ENCODE results near the gene SLC7A4. TPM values are rescaled to one million over a fixed set of nuclear protein-coding genes. Genes with fewer than 3 reads are reported as not detected.

SLC7A4 gene
- total RNA-seq, 1 experiment from 2014 or later = not detected

DNA sequence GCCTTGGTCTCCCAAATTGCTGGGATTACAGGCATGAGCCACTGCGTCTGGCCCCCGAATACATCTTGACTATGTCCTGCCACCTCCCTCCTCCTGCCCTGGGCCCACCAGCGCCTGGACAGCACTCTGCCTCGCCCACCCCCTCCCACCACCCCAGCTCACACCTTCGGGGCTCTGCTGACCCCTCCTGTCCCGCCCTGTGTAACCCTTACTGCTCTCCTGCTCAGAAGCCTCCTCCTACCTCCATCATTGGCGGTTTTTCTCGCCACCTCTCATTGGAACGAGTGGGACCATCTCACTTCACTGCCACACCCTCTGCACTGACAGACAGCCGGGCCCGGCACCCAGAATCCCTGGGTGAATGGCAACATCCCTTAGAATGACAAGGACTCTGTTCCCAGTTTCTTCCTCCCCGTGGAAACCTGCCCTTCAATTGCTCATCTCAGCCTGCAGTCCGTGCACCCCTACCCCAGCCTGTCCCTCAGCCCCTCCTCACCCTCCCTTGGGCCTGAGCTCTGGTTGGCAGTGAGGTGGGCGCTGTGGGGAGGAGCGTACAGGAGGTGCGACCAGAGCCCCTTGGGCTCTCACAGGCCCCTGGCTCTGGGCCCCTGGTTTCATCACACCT is 45.6 kb upstream of the SLC7A4 start:
- RAD21 ChIA-PET (ENCODE audit: low non-redundant PET in 1 of 2, low total read pairs in 2 of 2, uncharacterized antibody in 2 of 2, unreplicated experiment in 2 of 2) = no interaction called here
- Histone ChIP-seq H2AFZ (ENCODE audit: low read depth, low read length, poor library complexity, severe bottlenecking) (no peak overlapping the region), H3K27me3 (ENCODE audit: insufficient read depth, low read length) (no peaks in the 10 kb centered on the region), H3K4me1 (ENCODE audit: control insufficient read depth in 1 of 2, insufficient read depth in 2 of 2, low read length in 2 of 2) (peaks cover 0 to 13% of the 10 kb centered on the region in 2 experiments; a peak in 2 of 4 replicates), H3K9me3 (ENCODE audit: control insufficient read depth in 1 of 2, insufficient read depth in 1 of 2, low read depth in 1 of 2, low read length in 2 of 2) (no peaks in the 10 kb centered on the region), H4K20me1 (ENCODE audit: insufficient read depth) (no peaks in the 10 kb centered on the region), H3K9me2 (ENCODE audit: insufficient read depth) (no peaks in the 10 kb centered on the region), H3K79me2 (ENCODE audit: insufficient read depth, low read length) (no peaks in the 10 kb centered on the region), H3K36me3 (ENCODE audit: control insufficient read depth in 1 of 2, insufficient read depth in 2 of 2, low read length in 2 of 2) (no peaks in the 10 kb centered on the region), H3K9ac (ENCODE audit: low read length) (no peak overlapping the region), H3K4me3 (replicated peaks in 1 of 2; ENCODE audit: low read depth in 1 of 2, low read length in 2 of 2) (no peak overlapping the region), H3K27ac (ENCODE audit: low read depth, low read length) (no peak overlapping the region), H3K4me2 (ENCODE audit: low read length) (no peak overlapping the region)
- intact Hi-C loops (cut with micrococcal nuclease) = no loop called here
- TF ChIP-seq, protein P1, sequence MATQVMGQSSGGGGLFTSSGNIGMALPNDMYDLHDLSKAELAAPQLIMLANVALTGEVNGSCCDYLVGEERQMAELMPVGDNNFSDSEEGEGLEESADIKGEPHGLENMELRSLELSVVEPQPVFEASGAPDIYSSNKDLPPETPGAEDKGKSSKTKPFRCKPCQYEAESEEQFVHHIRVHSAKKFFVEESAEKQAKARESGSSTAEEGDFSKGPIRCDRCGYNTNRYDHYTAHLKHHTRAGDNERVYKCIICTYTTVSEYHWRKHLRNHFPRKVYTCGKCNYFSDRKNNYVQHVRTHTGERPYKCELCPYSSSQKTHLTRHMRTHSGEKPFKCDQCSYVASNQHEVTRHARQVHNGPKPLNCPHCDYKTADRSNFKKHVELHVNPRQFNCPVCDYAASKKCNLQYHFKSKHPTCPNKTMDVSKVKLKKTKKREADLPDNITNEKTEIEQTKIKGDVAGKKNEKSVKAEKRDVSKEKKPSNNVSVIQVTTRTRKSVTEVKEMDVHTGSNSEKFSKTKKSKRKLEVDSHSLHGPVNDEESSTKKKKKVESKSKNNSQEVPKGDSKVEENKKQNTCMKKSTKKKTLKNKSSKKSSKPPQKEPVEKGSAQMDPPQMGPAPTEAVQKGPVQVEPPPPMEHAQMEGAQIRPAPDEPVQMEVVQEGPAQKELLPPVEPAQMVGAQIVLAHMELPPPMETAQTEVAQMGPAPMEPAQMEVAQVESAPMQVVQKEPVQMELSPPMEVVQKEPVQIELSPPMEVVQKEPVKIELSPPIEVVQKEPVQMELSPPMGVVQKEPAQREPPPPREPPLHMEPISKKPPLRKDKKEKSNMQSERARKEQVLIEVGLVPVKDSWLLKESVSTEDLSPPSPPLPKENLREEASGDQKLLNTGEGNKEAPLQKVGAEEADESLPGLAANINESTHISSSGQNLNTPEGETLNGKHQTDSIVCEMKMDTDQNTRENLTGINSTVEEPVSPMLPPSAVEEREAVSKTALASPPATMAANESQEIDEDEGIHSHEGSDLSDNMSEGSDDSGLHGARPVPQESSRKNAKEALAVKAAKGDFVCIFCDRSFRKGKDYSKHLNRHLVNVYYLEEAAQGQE (IDR thresholded peaks at IDR 0.05; ENCODE audit: low read depth) = no peak
- TF ChIP-seq ZNF274 (IDR thresholded peaks at IDR 0.05; ENCODE audit: low read depth, low read length) = no peak
- TF ChIP-seq POLR2AphosphoS5 (IDR thresholded peaks at IDR 0.05; ENCODE audit: low read depth, low read length) = no peak
- no peak for TF ChIP-seq SP1 (IDR thresholded peaks at IDR 0.05; ENCODE audit: low read depth)
- no peak for TF ChIP-seq EZH2 (IDR thresholded peaks at IDR 0.05)
- no peak for TF ChIP-seq ELF1 (IDR thresholded peaks at IDR 0.05; ENCODE audit: borderline replicate concordance, low read depth)
- TF ChIP-seq, protein P2, sequence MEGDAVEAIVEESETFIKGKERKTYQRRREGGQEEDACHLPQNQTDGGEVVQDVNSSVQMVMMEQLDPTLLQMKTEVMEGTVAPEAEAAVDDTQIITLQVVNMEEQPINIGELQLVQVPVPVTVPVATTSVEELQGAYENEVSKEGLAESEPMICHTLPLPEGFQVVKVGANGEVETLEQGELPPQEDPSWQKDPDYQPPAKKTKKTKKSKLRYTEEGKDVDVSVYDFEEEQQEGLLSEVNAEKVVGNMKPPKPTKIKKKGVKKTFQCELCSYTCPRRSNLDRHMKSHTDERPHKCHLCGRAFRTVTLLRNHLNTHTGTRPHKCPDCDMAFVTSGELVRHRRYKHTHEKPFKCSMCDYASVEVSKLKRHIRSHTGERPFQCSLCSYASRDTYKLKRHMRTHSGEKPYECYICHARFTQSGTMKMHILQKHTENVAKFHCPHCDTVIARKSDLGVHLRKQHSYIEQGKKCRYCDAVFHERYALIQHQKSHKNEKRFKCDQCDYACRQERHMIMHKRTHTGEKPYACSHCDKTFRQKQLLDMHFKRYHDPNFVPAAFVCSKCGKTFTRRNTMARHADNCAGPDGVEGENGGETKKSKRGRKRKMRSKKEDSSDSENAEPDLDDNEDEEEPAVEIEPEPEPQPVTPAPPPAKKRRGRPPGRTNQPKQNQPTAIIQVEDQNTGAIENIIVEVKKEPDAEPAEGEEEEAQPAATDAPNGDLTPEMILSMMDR (IDR thresholded peaks at IDR 0.05 in 2 of 3, conservative IDR thresholded peaks at IDR 0.05 in 1 of 3; ENCODE audit: borderline replicate concordance in 1 of 3, insufficient read depth in 1 of 3, low read depth in 2 of 3, low read length in 2 of 3) = no peak
- TF ChIP-seq, protein P3, sequence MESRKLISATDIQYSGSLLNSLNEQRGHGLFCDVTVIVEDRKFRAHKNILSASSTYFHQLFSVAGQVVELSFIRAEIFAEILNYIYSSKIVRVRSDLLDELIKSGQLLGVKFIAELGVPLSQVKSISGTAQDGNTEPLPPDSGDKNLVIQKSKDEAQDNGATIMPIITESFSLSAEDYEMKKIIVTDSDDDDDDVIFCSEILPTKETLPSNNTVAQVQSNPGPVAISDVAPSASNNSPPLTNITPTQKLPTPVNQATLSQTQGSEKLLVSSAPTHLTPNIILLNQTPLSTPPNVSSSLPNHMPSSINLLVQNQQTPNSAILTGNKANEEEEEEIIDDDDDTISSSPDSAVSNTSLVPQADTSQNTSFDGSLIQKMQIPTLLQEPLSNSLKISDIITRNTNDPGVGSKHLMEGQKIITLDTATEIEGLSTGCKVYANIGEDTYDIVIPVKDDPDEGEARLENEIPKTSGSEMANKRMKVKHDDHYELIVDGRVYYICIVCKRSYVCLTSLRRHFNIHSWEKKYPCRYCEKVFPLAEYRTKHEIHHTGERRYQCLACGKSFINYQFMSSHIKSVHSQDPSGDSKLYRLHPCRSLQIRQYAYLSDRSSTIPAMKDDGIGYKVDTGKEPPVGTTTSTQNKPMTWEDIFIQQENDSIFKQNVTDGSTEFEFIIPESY (IDR thresholded peaks at IDR 0.05; ENCODE audit: extremely low read depth, insufficient replicate concordance, low read length) = no peak
- no peak for TF ChIP-seq EGR1 (IDR thresholded peaks at IDR 0.05; ENCODE audit: low read depth)
- no peak for TF ChIP-seq RAD21 (IDR thresholded peaks at IDR 0.05; ENCODE audit: low read depth)
- TF ChIP-seq, protein P4, sequence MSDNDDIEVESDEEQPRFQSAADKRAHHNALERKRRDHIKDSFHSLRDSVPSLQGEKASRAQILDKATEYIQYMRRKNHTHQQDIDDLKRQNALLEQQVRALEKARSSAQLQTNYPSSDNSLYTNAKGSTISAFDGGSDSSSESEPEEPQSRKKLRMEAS (IDR thresholded peaks at IDR 0.05) = no peak
- TF ChIP-seq CEBPB (IDR thresholded peaks at IDR 0.05; ENCODE audit: low read depth) = no peak
- TF ChIP-seq JUND (IDR thresholded peaks at IDR 0.05) = no peak
- no peak for TF ChIP-seq POLR2A (IDR thresholded peaks at IDR 0.05; ENCODE audit: borderline replicate concordance, extremely low read depth, insufficient read depth, insufficient read length)
- TF ChIP-seq, protein P5, sequence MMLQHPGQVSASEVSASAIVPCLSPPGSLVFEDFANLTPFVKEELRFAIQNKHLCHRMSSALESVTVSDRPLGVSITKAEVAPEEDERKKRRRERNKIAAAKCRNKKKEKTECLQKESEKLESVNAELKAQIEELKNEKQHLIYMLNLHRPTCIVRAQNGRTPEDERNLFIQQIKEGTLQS (IDR thresholded peaks at IDR 0.05) = no peak
- TF ChIP-seq TCF7L2 (IDR thresholded peaks at IDR 0.05; ENCODE audit: borderline replicate concordance, extremely low read depth, insufficient read depth, insufficient read length) = no peak
- no peak for TF ChIP-seq SIN3A (IDR thresholded peaks at IDR 0.05; ENCODE audit: low read depth)
- TF ChIP-seq FOSL1 (IDR thresholded peaks at IDR 0.05; ENCODE audit: low read depth) = no peak
- no peak for TF ChIP-seq ZFX (IDR thresholded peaks at IDR 0.05)
- no peak for TF ChIP-seq CBX3 (IDR thresholded peaks at IDR 0.05; ENCODE audit: low read depth)
- no TSS peak for BruUV-seq (replicated peaks)
- DNase-seq (ENCODE audit: low read depth, low spot score) (no peak), ATAC-seq (no peak)
- POLR2A ChIA-PET = no interaction called here
- CTCF ChIA-PET = no interaction called here
